Small intestine (tissue), 16 donors: ENCODE measurements around the gene DACT1. TPM values are rescaled to one million over a fixed set of nuclear protein-coding genes. Genes with fewer than 3 reads are reported as not detected.
"Not testable (repeated sequence)": the region's sequence is repeated elsewhere in the genome, so short reads cannot be mapped to it uniquely, and the experiment has no call there.

Experiments used
- DNase-seq, 2 donors: peaks; one replicate each; pipeline versions ENCODE4 v3.0.0 to v3.0.0-alpha.2; 2013
- FAIRE-seq: peaks from 2 replicates; lab custom pipeline; 2012; peaks lifted over from hg19 to GRCh38; lab: Jason Lieb, UNC
- H3K27ac ChIP-seq, 3 donors: one replicate each; pipeline ENCODE4 v1.5.1; 2013; ENCODE audit warnings: low read length in 2 of 3, mild to moderate bottlenecking in 2 of 3, control low read depth in 1 of 3, inconsistent platforms in 1 of 3, low read depth in 1 of 3, moderate library complexity in 1 of 3
- H3K27me3 ChIP-seq, 3 donors: one replicate each; pipeline ENCODE4 v1.6.1; 2013; ENCODE audit warnings: low read length in 3 of 3, inconsistent platforms in 1 of 3; ENCODE audit not compliant: control insufficient read depth in 3 of 3, insufficient read depth in 3 of 3
- H3K36me3 ChIP-seq, 3 donors: one replicate each; pipeline ENCODE4 v1.6.1; 2013; ENCODE audit warnings: low read length in 3 of 3, inconsistent platforms in 1 of 3, low read depth in 1 of 3, mild to moderate bottlenecking in 1 of 3, moderate library complexity in 1 of 3; ENCODE audit not compliant: control insufficient read depth in 3 of 3, insufficient read depth in 2 of 3
- H3K4me1 ChIP-seq, 3 donors: one replicate each; pipeline ENCODE4 v1.6.1; 2013; ENCODE audit warnings: low read length in 2 of 3, inconsistent platforms in 1 of 3, low read depth in 1 of 3, mild to moderate bottlenecking in 1 of 3, moderate library complexity in 1 of 3; ENCODE audit not compliant: control insufficient read depth in 3 of 3, insufficient read depth in 2 of 3
- H3K4me3 ChIP-seq, 3 donors: one replicate each; pipeline ENCODE4 v1.5.1; 2013; ENCODE audit warnings: low read length in 3 of 3, control low read depth in 1 of 3, inconsistent platforms in 1 of 3, low read depth in 1 of 3, mild to moderate bottlenecking in 1 of 3, moderate library complexity in 1 of 3
- H3K9me3 ChIP-seq, 2 donors: one replicate each; pipeline ENCODE4 v1.6.1; 2013; ENCODE audit warnings: low read depth in 1 of 2, low read length in 1 of 2; ENCODE audit not compliant: control insufficient read depth in 2 of 2, insufficient read depth in 1 of 2
- WGBS, 3 donors: extraction: QIAGEN DNeasy Blood & Tissue Kit; methylation state at CpG; one replicate each; pipeline ENCODE4 v1.1.7; 2013; 5-methylcytosine and 5-hydroxymethylcytosine counted together
- long read RNA-seq, 10 donors: transcript quantifications; one replicate each; lab custom pipeline, GENCODE V29; 2026
- polyA plus RNA-seq, 4 donors: library from polyadenylated mRNA; stranded (reverse) in 3 of 4; unstranded in 1 of 4; fragments of 200-250 nt in 3 of 4; fragments of 120-200 nt in 1 of 4; gene quantifications; one replicate each; pipeline versions ENCODE4 v1.2.1 to v1.2.3, GENCODE V29; 2013
- donor health status: healthy with polysubstance abuse.
- donor health status: control.
- donor health status: control.
- donor health status: Bipolar disorder and iron deficiency.
- donor health status: healthy.

DACT1 gene
- 1 to 10 TPM in 3 of 4 donors, under 1 TPM in 1; 0.45 to 5.3 (median 3.2) TPM for polyA plus RNA-seq
- long read RNA-seq, donor 1 = 0 reads
- long read RNA-seq, donor 2 = 0 reads
- long read RNA-seq, donor 3, partial matches to known transcripts = 0 of 1 reads
- long read RNA-seq, donor 3, other reads (novel, unspliced or antisense) = 0 of 1 reads
- long read RNA-seq, donor 4 = 0 reads
- long read RNA-seq, donor 5, partial matches to known transcripts = 0 of 1 reads
- long read RNA-seq, donor 5, other reads (novel, unspliced or antisense) = 0 of 1 reads
- long read RNA-seq, donor 6, partial matches to known transcripts = 0 of 5 reads
- long read RNA-seq, donor 6, other reads (novel, unspliced or antisense) = 0 of 5 reads
- long read RNA-seq, donor 7 = 0 reads
- long read RNA-seq, donor 8, partial matches to known transcripts = 0 of 2 reads
- long read RNA-seq, donor 8, other reads (novel, unspliced or antisense) = 0 of 2 reads
- long read RNA-seq, donor 9, partial matches to known transcripts = 0 of 1 reads
- long read RNA-seq, donor 9, other reads (novel, unspliced or antisense) = 0 of 1 reads
- long read RNA-seq, donor 10, partial matches to known transcripts = 0 of 4 reads
- long read RNA-seq, donor 10, other reads (novel, unspliced or antisense) = 0 of 4 reads

GRCh38 chr14:58637391-58638230, at the start of gene DACT1:
TSS of gene DACT1 (plus strand) at chr14:58637962. CDS start at chr14:58638203, 241 bp downstream.
- peaks cover 0 to 11% (median 0%) of the 10 kb centered on the region in 3 donors for H3K4me1 ChIP-seq
- H3K9me3 ChIP-seq = no peaks in the 10 kb centered on the region
- DNase-seq (peak; percentile 25 to 71), FAIRE-seq (no peak)
- H3K27ac ChIP-seq = peak within 1 kb of the TSS; percentile 44 to 93 (median 67)
- 1% methylated on average over 50 to 94 of the region's 94 CpGs for WGBS, 3 donors
- H3K36me3 ChIP-seq = peaks cover 0 to 3% (median 2%) of the 10 kb centered on the region in 3 donors
- H3K4me3 ChIP-seq = peak within 1 kb of the TSS; percentile 48 to 57 (median 56)
- H3K27me3 ChIP-seq = peaks cover 0 to 14% (median 2%) of the 10 kb centered on the region in 3 donors

DNA sequence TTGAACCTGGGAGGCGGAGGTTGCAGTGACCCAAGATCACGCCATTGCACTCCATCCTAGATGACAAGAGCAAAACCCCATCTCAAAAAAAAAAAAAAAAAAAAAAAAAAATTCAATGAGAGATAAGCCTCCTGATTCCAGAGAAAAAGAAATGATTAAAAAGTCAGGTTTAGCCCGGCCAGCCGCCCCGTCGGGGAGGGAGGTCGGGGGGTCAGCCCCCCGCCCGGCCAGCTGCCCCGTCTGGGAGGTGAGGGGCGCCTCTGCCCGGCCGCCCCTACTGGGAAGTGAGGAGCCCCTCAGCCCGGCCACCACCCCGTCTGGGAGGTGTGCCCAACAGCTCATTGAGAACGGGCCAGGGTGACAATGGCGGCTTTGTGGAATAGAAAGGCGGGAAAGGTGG, 49.4 kb upstream of the DACT1 start:
- FAIRE-seq, H3K36me3 ChIP-seq, H3K4me1 ChIP-seq, H3K4me3 ChIP-seq, H3K27me3 ChIP-seq, H3K27ac ChIP-seq, DNase-seq, H3K9me3 ChIP-seq: not testable (repeated sequence)
- 92 to 94% (median 93%) methylated on average over 16 to 18 of the region's 18 CpGs for WGBS, 3 donors

GRCh38 chr14:58593977-58594376, 43.8 kb upstream of the DACT1 start:
- FAIRE-seq (no peak), DNase-seq (no peak)
- Histone ChIP-seq H3K9me3 (no peaks in the 10 kb centered on the region), H3K4me1 (no peaks in the 10 kb centered on the region), H3K27ac (no peak overlapping the region), H3K27me3 (no peaks in the 10 kb centered on the region), H3K36me3 (no peaks in the 10 kb centered on the region), H3K4me3 (no peak overlapping the region)
- 83 to 88% (median 87%) methylated on average over 4 of the region's 4 CpGs for WGBS, 3 donors

DNA sequence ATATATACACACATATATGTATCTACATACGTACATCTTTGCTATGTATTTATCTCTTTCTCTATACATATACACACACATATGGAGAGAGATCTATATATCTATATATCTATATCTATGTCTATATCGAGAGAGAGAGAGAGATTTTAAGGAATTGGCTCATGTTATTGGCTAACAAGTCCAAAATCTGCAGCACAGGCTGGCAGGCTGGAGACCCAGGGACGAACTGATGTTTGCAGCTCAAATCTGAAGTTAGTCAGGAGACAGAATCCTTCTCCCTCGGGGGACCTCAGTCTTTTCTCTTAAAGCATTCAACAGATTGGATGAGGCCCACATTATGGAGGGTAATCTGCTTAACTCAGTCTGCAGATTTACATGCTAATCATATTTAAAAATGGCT, 40.7 kb upstream of the DACT1 start:
- no peak for FAIRE-seq
- Histone ChIP-seq H3K36me3 (no peaks in the 10 kb centered on the region), H3K4me1 (no peaks in the 10 kb centered on the region), H3K9me3 (no peaks in the 10 kb centered on the region), H3K27ac (no peak overlapping the region), H3K27me3 (no peaks in the 10 kb centered on the region), H3K4me3 (no peak overlapping the region)
- no peak for DNase-seq
- WGBS, 3 donors = 81 to 90% (median 86%) methylated on average over 4 of the region's 4 CpGs

GRCh38 chr14:58598028-58598803, 39.5 kb upstream of the DACT1 start:
- Histone ChIP-seq H3K27ac (no peak overlapping the region), H3K4me1 (no peaks in the 10 kb centered on the region), H3K36me3 (no peaks in the 10 kb centered on the region), H3K27me3 (no peaks in the 10 kb centered on the region), H3K4me3 (no peak overlapping the region), H3K9me3 (no peaks in the 10 kb centered on the region)
- DNase-seq (no peak), FAIRE-seq (no peak)
- 72 to 80% (median 76%) methylated on average over 4 of the region's 4 CpGs for WGBS, 3 donors

- Histone ChIP-seq H3K4me3 (no peak overlapping the region), H3K36me3 (no peaks in the 10 kb centered on the region), H3K27ac (no peak overlapping the region), H3K9me3 (no peaks in the 10 kb centered on the region), H3K4me1 (no peaks in the 10 kb centered on the region), H3K27me3 (no peaks in the 10 kb centered on the region)
- DNase-seq (no peak), FAIRE-seq (no peak)
- WGBS, 3 donors = 75 to 88% (median 80%) methylated on average over 11 of the region's 11 CpGs
These were observed 38.8 kb upstream of the DACT1 start for GRCh38 chr14:58598804-58599525.

DNA sequence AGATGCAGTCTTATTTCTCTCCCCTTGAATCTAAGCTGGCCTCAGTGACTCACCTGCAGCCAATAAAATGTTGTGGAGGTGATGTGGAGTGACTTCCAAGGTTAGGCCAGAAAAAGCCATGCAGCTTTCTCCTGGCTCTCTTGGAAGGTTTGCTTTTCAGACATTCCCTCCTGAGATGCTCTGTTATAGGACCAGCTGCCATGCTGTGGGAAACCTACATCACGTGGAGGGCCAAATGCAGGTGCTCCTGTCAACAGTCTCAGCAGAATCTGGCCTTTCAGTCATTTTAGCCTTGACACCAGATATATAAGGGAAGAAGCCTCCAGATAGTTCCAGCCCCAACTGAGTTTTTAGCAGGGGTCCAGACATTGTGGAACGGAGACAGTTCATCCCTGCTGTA, 38.1 kb upstream of the DACT1 start:
- no peaks in the 10 kb centered on the region for H3K4me1 ChIP-seq
- DNase-seq (no peak), FAIRE-seq (no peak)
- 91 to 94% (median 92%) methylated on average over 2 of the region's 2 CpGs for WGBS, 3 donors
- no peak overlapping the region for H3K4me3 ChIP-seq
- H3K27me3 ChIP-seq = no peaks in the 10 kb centered on the region
- H3K27ac ChIP-seq = no peak overlapping the region
- no peaks in the 10 kb centered on the region for H3K36me3 ChIP-seq
- no peaks in the 10 kb centered on the region for H3K9me3 ChIP-seq
